Measurements from ENCODE around the gene DCAF15. TPM values are rescaled to one million over a fixed set of nuclear protein-coding genes. Genes with fewer than 3 reads are reported as not detected.

DCAF15 gene
- total RNA-seq, 1 donor from 2014 or later = 21.0 TPM

DNA sequence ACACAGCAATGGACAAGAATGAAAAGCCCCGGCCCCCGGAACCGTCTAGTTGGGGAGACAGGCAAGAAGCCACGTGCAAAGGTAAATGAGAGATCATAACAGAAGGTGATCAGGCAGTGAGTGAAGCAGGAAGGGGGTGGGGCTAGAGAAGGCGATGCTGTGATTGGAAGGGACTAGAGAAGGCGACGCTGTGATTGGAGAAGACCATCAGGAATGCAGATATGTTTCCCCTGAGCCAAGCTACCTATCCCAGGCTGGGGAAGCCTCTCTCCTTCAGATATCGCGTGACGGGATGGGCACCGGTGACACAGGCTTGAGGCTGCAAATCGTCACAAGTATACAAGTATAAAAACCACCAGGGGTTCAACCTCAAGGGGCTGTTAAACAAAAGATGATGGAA, 21.8 kb downstream of the DCAF15 start:
- H3K4me3 Mint-ChIP-seq (ENCODE audit: unreplicated experiment) = no peak overlapping the region
- DNase-seq (ENCODE audit: low spot score) = no peak
- TF ChIP-seq, protein P1, sequence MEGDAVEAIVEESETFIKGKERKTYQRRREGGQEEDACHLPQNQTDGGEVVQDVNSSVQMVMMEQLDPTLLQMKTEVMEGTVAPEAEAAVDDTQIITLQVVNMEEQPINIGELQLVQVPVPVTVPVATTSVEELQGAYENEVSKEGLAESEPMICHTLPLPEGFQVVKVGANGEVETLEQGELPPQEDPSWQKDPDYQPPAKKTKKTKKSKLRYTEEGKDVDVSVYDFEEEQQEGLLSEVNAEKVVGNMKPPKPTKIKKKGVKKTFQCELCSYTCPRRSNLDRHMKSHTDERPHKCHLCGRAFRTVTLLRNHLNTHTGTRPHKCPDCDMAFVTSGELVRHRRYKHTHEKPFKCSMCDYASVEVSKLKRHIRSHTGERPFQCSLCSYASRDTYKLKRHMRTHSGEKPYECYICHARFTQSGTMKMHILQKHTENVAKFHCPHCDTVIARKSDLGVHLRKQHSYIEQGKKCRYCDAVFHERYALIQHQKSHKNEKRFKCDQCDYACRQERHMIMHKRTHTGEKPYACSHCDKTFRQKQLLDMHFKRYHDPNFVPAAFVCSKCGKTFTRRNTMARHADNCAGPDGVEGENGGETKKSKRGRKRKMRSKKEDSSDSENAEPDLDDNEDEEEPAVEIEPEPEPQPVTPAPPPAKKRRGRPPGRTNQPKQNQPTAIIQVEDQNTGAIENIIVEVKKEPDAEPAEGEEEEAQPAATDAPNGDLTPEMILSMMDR (IDR thresholded peaks at IDR 0.05) = no peak
- no peak overlapping the region for H3K27ac Mint-ChIP-seq (ENCODE audit: unreplicated experiment)
- H3K9me3 Mint-ChIP-seq (ENCODE audit: low read depth) = no peaks in the 10 kb centered on the region
- peaks cover 17% of the 10 kb centered on the region for H3K4me1 Mint-ChIP-seq (ENCODE audit: low read depth)
- no peaks in the 10 kb centered on the region for H3K27me3 Mint-ChIP-seq (ENCODE audit: low read depth)
- peaks cover 11% of the 10 kb centered on the region for H3K36me3 Mint-ChIP-seq (ENCODE audit: low read depth)

DNA sequence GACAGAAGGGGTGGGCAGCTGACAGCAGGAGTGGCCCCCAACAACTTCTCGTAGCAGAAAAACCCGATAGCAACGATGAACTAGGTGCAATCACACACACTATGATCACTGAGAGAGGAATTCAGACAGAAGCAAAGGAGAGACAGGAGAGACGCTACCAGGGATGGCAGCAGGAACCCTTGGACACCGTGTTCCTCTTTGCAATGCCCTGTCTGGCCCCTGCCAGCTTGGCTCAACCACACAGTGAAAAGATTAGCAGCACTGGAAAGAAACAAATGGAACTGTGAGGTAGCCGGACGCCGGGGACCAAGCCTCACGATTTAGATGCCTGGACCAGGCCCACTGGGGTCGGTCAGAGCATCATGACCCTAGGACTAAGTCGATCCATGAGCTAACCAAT, 23.6 kb downstream of the DCAF15 start:
- Mint-ChIP-seq H3K4me3 (ENCODE audit: unreplicated experiment) (no peak overlapping the region), H3K4me1 (ENCODE audit: low read depth) (peaks cover 17% of the 10 kb centered on the region), H3K27ac (ENCODE audit: unreplicated experiment) (peak overlapping the region; percentile 62), H3K36me3 (ENCODE audit: low read depth) (peaks cover 5% of the 10 kb centered on the region), H3K9me3 (ENCODE audit: low read depth) (no peaks in the 10 kb centered on the region), H3K27me3 (ENCODE audit: low read depth) (no peaks in the 10 kb centered on the region)
- no peak for DNase-seq (ENCODE audit: low spot score)
- TF ChIP-seq, protein P1 (IDR thresholded peaks at IDR 0.05) = no peak

- H3K27me3 Mint-ChIP-seq (ENCODE audit: low read depth) = no peaks in the 10 kb centered on the region
- no peak for DNase-seq (ENCODE audit: low spot score)
- no peak overlapping the region for H3K4me3 Mint-ChIP-seq (ENCODE audit: unreplicated experiment)
- TF ChIP-seq, protein P1 (IDR thresholded peaks at IDR 0.05) = no peak
- peaks cover 17% of the 10 kb centered on the region for H3K4me1 Mint-ChIP-seq (ENCODE audit: low read depth)
- H3K27ac Mint-ChIP-seq (ENCODE audit: unreplicated experiment) = peak overlapping the region; percentile 77
- H3K9me3 Mint-ChIP-seq (ENCODE audit: low read depth) = no peaks in the 10 kb centered on the region
- peaks cover 5% of the 10 kb centered on the region for H3K36me3 Mint-ChIP-seq (ENCODE audit: low read depth)
Measured at GRCh38 chr19:13976446-13976845, 24.1 kb downstream of the DCAF15 start.

GRCh38 chr19:13977803-13978202, 25.5 kb downstream of the DCAF15 start:
- TF ChIP-seq, protein P1 (IDR thresholded peaks at IDR 0.05) = no peak
- H3K9me3 Mint-ChIP-seq (ENCODE audit: low read depth) = no peaks in the 10 kb centered on the region
- H3K4me1 Mint-ChIP-seq (ENCODE audit: low read depth) = peaks cover 17% of the 10 kb centered on the region
- no peak for DNase-seq (ENCODE audit: low spot score)
- no peak overlapping the region for H3K4me3 Mint-ChIP-seq (ENCODE audit: unreplicated experiment)
- H3K27ac Mint-ChIP-seq (ENCODE audit: unreplicated experiment) = no peak overlapping the region
- H3K27me3 Mint-ChIP-seq (ENCODE audit: low read depth) = no peaks in the 10 kb centered on the region
- H3K36me3 Mint-ChIP-seq (ENCODE audit: low read depth) = peaks cover 5% of the 10 kb centered on the region

GRCh38 chr19:13978351-13979243, 26.3 kb downstream of the DCAF15 start:
- DNase-seq (ENCODE audit: low spot score) = no peak
- TF ChIP-seq, protein P1 (IDR thresholded peaks at IDR 0.05) = no peak
- Mint-ChIP-seq H3K27me3 (ENCODE audit: low read depth) (no peaks in the 10 kb centered on the region), H3K27ac (ENCODE audit: unreplicated experiment) (no peak overlapping the region), H3K4me1 (ENCODE audit: low read depth) (peaks cover 17% of the 10 kb centered on the region), H3K9me3 (ENCODE audit: low read depth) (no peaks in the 10 kb centered on the region), H3K4me3 (ENCODE audit: unreplicated experiment) (no peak overlapping the region), H3K36me3 (ENCODE audit: low read depth) (peaks cover 5% of the 10 kb centered on the region)
